Natural killer cell (primary cell): ENCODE results near the gene MAPK8IP3. TPM values are rescaled to one million over a fixed set of nuclear protein-coding genes. Genes with fewer than 3 reads are reported as not detected.
A peak's percentile ranks its signal among the peaks of the same experiment; 100 is the strongest.

Experiments
- ATAC-seq, 3 donors: fragments of 150-1000 bp in 2 of 3; fragments of 200-7000 bp in 1 of 3; cut with Tn5 transposase; 1 replicate in 1 of 3; 2 replicates in 2 of 3; pipeline ENCODE4 v1.10.0; 2021; ENCODE audit warnings: mild to moderate bottlenecking in 2 of 3, moderate library complexity in 2 of 3
- DNase-seq, 2 donors: peaks; one replicate each; pipeline versions ENCODE4 v3.0.0 to v3.0.0-alpha.2; 2013 to 2021; ENCODE audit warnings: mixed read lengths in 1 of 2
- H3K27ac ChIP-seq: one replicate; pipeline ENCODE4 v1.5.1; 2013; ENCODE audit warnings: mild to moderate bottlenecking, low read length
- H3K27me3 ChIP-seq: one replicate; pipeline ENCODE4 v1.6.1; 2013; ENCODE audit warnings: low read length; ENCODE audit not compliant: control insufficient read depth, insufficient read depth
- H3K36me3 ChIP-seq: one replicate; pipeline ENCODE4 v1.6.1; 2013; ENCODE audit warnings: low read length; ENCODE audit not compliant: control insufficient read depth, insufficient read depth
- H3K4me1 ChIP-seq: one replicate; pipeline ENCODE4 v1.6.1; 2013; ENCODE audit warnings: low read length; ENCODE audit not compliant: control insufficient read depth, insufficient read depth
- H3K4me3 ChIP-seq: one replicate; pipeline ENCODE4 v1.5.1; 2013; ENCODE audit warnings: low read length
- H3K9me3 ChIP-seq: one replicate; pipeline ENCODE4 v1.6.1; 2013; ENCODE audit warnings: low read length; ENCODE audit not compliant: control insufficient read depth, insufficient read depth
- H3K27ac Mint-ChIP-seq, 2 donors: one replicate each; pipeline ENCODE4 v1.8.0; 2022; ENCODE audit warnings: mild to moderate bottlenecking in 2 of 2, mixed read lengths in 2 of 2, moderate library complexity in 1 of 2
- H3K27me3 Mint-ChIP-seq, 2 donors: one replicate each; pipeline ENCODE4 v1.8.0; 2022; ENCODE audit warnings: low read depth in 2 of 2, mixed read lengths in 2 of 2
- H3K36me3 Mint-ChIP-seq: one replicate; pipeline ENCODE4 v1.8.0; 2022; ENCODE audit warnings: mixed read lengths
- H3K4me1 Mint-ChIP-seq, 2 donors: one replicate each; pipeline ENCODE4 v1.8.0; 2022; ENCODE audit warnings: mixed read lengths in 2 of 2
- H3K4me3 Mint-ChIP-seq: one replicate; pipeline ENCODE4 v1.8.0; 2022; ENCODE audit warnings: mild to moderate bottlenecking, moderate library complexity, mixed read lengths
- H3K9me3 Mint-ChIP-seq, 2 donors: one replicate each; pipeline ENCODE4 v1.8.0; 2022; ENCODE audit warnings: mixed read lengths in 2 of 2
- WGBS: methylation state at CpG from one replicate; pipeline ENCODE4 v1.1.7; 2013; ENCODE audit warnings: missing lambda C conversion rate; ENCODE audit not compliant: insufficient coverage; 5-methylcytosine and 5-hydroxymethylcytosine counted together
- intact Hi-C: fragments of 100-400 bp; cut with micrococcal nuclease; formaldehyde crosslinking; loops from one replicate; pipeline ENCODE4 v1.14.2; 2022
- total RNA-seq, 4 donors: library from RNA; stranded (reverse); fragments of 120-200 nt in 1 of 4; gene quantifications; one replicate each; pipeline versions ENCODE4 v1.2.3 to v1.2.4, GENCODE V29; 2013 to 2022
- TF ChIP-seq, protein P1 (sequence below): fragments of 200-600 bp; IDR thresholded peaks from one replicate; pipeline ENCODE4 v1.8.0; 2022; ENCODE audit warnings: antibody characterized with exemption

The MAPK8IP3 gene
- total RNA-seq, 3 donors from 2014 or later (not counting 1 experiment from before 2014, with no cell fraction given), result 272 to 291 (median 285) TPM

- Histone ChIP-seq H3K27me3 (no peaks in the 10 kb centered on the region), H3K4me3 (no peak overlapping the region), H3K36me3 (peaks cover 21% of the 10 kb centered on the region), H3K4me1 (peaks cover 33% of the 10 kb centered on the region), H3K27ac (no peak overlapping the region), H3K9me3 (no peaks in the 10 kb centered on the region)
- peaks cover 16 to 28% of the 10 kb centered on the region in 2 donors for H3K4me1 Mint-ChIP-seq
- no peaks in the 10 kb centered on the region for H3K27me3 Mint-ChIP-seq
- no peaks in the 10 kb centered on the region for H3K36me3 Mint-ChIP-seq
- TF ChIP-seq, protein P1, sequence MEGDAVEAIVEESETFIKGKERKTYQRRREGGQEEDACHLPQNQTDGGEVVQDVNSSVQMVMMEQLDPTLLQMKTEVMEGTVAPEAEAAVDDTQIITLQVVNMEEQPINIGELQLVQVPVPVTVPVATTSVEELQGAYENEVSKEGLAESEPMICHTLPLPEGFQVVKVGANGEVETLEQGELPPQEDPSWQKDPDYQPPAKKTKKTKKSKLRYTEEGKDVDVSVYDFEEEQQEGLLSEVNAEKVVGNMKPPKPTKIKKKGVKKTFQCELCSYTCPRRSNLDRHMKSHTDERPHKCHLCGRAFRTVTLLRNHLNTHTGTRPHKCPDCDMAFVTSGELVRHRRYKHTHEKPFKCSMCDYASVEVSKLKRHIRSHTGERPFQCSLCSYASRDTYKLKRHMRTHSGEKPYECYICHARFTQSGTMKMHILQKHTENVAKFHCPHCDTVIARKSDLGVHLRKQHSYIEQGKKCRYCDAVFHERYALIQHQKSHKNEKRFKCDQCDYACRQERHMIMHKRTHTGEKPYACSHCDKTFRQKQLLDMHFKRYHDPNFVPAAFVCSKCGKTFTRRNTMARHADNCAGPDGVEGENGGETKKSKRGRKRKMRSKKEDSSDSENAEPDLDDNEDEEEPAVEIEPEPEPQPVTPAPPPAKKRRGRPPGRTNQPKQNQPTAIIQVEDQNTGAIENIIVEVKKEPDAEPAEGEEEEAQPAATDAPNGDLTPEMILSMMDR, result no peak
- intact Hi-C loops, result no loop called here
- WGBS, result 96% methylated on average over 14 of the region's 14 CpGs
- H3K9me3 Mint-ChIP-seq, result no peaks in the 10 kb centered on the region
- H3K27ac Mint-ChIP-seq, result peak overlapping the region in 1 of 2 donors; percentile 40
- H3K4me3 Mint-ChIP-seq, result no peak overlapping the region
- ATAC-seq, result no peak
- DNase-seq, result peak in 1 of 2 donors; percentile 13
These were observed 79.8 kb downstream of the MAPK8IP3 start for GRCh38 chr16:1785846-1786170.

DNA sequence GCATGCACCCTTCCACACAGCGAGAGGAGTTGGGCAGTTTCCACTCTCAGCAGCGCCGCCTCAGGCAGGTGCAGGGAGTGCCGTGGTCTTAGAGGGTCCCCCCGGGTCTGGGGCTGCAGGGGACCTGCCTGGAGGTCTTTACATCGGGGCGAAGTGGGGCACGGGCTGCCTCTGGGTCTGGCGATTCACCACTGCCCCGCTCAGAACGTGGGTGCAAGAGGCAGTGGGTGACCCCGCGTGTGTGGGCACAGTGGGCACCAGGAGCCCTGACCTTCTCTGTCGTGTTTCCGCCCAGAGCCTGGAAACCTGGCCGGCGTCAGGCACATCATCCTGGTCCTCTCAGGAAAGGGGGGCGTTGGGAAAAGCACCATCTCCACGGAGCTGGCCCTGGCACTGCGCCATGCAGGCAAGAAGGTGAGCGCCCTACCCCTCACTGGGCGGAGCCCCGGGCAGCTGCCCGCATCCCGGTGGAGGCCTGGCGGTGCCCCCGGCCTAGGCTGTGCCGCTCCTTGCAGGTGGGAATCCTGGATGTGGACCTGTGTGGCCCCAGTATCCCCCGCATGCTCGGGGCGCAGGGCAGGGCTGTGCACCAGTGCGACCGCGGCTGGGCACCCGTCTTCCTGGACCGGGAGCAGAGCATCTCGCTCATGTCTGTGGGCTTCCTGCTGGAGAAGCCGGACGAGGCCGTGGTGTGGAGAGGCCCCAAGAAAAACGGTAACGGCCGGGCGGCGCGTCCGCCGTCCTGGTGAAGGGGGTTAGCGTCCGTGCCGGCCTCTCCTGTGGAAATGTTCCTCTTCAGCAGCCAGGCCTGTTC lies 80.5 kb downstream of the MAPK8IP3 start:
- ATAC-seq (no peak), DNase-seq (peak in 1 of 2 donors; percentile 13)
- no peaks in the 10 kb centered on the region for H3K36me3 Mint-ChIP-seq
- Histone ChIP-seq H3K27ac (no peak overlapping the region), H3K9me3 (no peaks in the 10 kb centered on the region), H3K4me3 (no peak overlapping the region), H3K27me3 (no peaks in the 10 kb centered on the region), H3K36me3 (peaks cover 20% of the 10 kb centered on the region), H3K4me1 (peaks cover 27% of the 10 kb centered on the region)
- intact Hi-C loops, result no loop called here
- H3K27ac Mint-ChIP-seq, result no peak overlapping the region
- no peaks in the 10 kb centered on the region for H3K9me3 Mint-ChIP-seq
- WGBS, result 94% methylated on average over 51 of the region's 51 CpGs
- H3K4me3 Mint-ChIP-seq, result no peak overlapping the region
- H3K4me1 Mint-ChIP-seq, result peaks cover 11 to 23% of the 10 kb centered on the region in 2 donors
- TF ChIP-seq, protein P1, result no peak
- no peaks in the 10 kb centered on the region for H3K27me3 Mint-ChIP-seq

- intact Hi-C loops, result no loop called here
These were observed 81.0 kb downstream of the MAPK8IP3 start for GRCh38 chr16:1787056-1787321.

More at GRCh38 chr16:1787056-1787321, 81.0 kb downstream of the MAPK8IP3 start:
- WGBS, result 93% methylated on average over 6 of the region's 6 CpGs
- Mint-ChIP-seq H3K9me3 (no peaks in the 10 kb centered on the region), H3K27ac (no peak overlapping the region), H3K4me1 (peaks cover 6 to 18% of the 10 kb centered on the region in 2 donors), H3K36me3 (no peaks in the 10 kb centered on the region), H3K4me3 (no peak overlapping the region), H3K27me3 (no peaks in the 10 kb centered on the region)
- TF ChIP-seq, protein P1, result no peak
- Histone ChIP-seq H3K27ac (no peak overlapping the region), H3K4me3 (no peak overlapping the region), H3K4me1 (peaks cover 22% of the 10 kb centered on the region), H3K27me3 (no peaks in the 10 kb centered on the region), H3K9me3 (no peaks in the 10 kb centered on the region), H3K36me3 (peaks cover 20% of the 10 kb centered on the region)
- DNase-seq (no peak), ATAC-seq (no peak)
